ENCODE data around the gene TMEM39A. TPM values are rescaled to one million over a fixed set of nuclear protein-coding genes. Genes with fewer than 3 reads are reported as not detected.
A peak's percentile ranks its signal among the peaks of the same experiment; 100 is the strongest.

The TMEM39A gene
- polyA plus RNA-seq, 6 donors from 2014 or later, result 3.5 to 16.1 (median 10.7) TPM

DNA sequence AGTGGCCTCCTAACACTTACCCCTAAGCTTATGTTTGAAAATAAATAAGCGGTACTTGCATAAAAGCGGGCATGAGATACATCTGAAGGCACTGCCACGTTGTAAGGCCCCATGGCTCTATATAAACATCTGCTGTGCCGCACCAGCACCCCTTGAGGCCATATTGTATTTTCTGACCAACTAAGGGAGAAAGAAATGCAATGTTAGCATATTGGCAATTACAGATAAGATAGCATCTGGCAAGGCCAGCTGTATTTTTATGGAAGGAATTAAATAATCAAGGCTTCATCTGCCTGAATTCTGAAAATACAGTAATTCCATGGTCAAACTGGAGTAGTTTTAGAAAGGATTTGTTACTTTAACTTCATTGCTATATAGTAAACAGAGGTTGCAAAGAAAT is 28.7 kb downstream of the TMEM39A start:
- no peak for ATAC-seq (ENCODE audit: low read depth in 2 of 2)
- H3K27me3 Mint-ChIP-seq, result no peaks in the 10 kb centered on the region
- no peak overlapping the region for H3K4me3 Mint-ChIP-seq
- H3K27ac Mint-ChIP-seq, result peak overlapping the region in 1 of 6 donors; percentile 12
- H3K9me3 Mint-ChIP-seq, result peaks cover 3 to 21% (median 10%) of the 10 kb centered on the region in 7 donors
- no peaks in the 10 kb centered on the region for H3K4me1 Mint-ChIP-seq
- no peak for DNase-seq
- H3K36me3 Mint-ChIP-seq, result peaks cover 69 to 78% of the 10 kb centered on the region in 2 donors

GRCh38 chr3:119433613-119434325 is 29.6 kb downstream of the TMEM39A start:
- Mint-ChIP-seq H3K4me3 (no peak overlapping the region), H3K9me3 (peaks cover 6 to 30% (median 18%) of the 10 kb centered on the region in 7 donors), H3K27ac (peak overlapping the region in 1 of 6 donors; percentile 41), H3K36me3 (peaks cover 79 to 87% of the 10 kb centered on the region in 2 donors), H3K27me3 (no peaks in the 10 kb centered on the region), H3K4me1 (no peaks in the 10 kb centered on the region)
- no peak for ATAC-seq (ENCODE audit: low read depth in 2 of 2)
- DNase-seq, result no peak

- no peaks in the 10 kb centered on the region for H3K4me1 Mint-ChIP-seq
- H3K27ac Mint-ChIP-seq, result no peak overlapping the region
- ATAC-seq (ENCODE audit: low read depth in 2 of 2) (no peak), DNase-seq (no peak)
- H3K4me3 Mint-ChIP-seq, result no peak overlapping the region
- H3K27me3 Mint-ChIP-seq, result no peaks in the 10 kb centered on the region
- peaks cover 24 to 78% (median 60%) of the 10 kb centered on the region in 7 donors for H3K9me3 Mint-ChIP-seq
- H3K36me3 Mint-ChIP-seq, result peaks cover 47 to 61% of the 10 kb centered on the region in 2 donors
Measured at GRCh38 chr3:119428538-119428937, 34.9 kb downstream of the TMEM39A start.

- no peak for ATAC-seq (ENCODE audit: low read depth in 2 of 2)
- Mint-ChIP-seq H3K4me1 (no peaks in the 10 kb centered on the region), H3K9me3 (peaks cover 24 to 79% (median 62%) of the 10 kb centered on the region in 7 donors), H3K36me3 (peaks cover 41 to 59% of the 10 kb centered on the region in 2 donors), H3K27ac (no peak overlapping the region), H3K27me3 (no peaks in the 10 kb centered on the region), H3K4me3 (peak overlapping the region in 1 of 8 donors; percentile 52)
- DNase-seq, result no peak
Measured at GRCh38 chr3:119427669-119428068, 35.7 kb downstream of the TMEM39A start.

GRCh38 chr3:119420196-119420595 is 43.2 kb downstream of the TMEM39A start:
- H3K4me1 Mint-ChIP-seq, result no peaks in the 10 kb centered on the region
- DNase-seq (no peak), ATAC-seq (ENCODE audit: low read depth in 2 of 2) (no peak)
- H3K36me3 Mint-ChIP-seq, result no peaks in the 10 kb centered on the region
- H3K27me3 Mint-ChIP-seq, result no peaks in the 10 kb centered on the region
- H3K4me3 Mint-ChIP-seq, result no peak overlapping the region
- peaks cover 0 to 13% (median 6%) of the 10 kb centered on the region in 7 donors for H3K9me3 Mint-ChIP-seq
- no peak overlapping the region for H3K27ac Mint-ChIP-seq

GRCh38 chr3:119418641-119419040 is 44.8 kb downstream of the TMEM39A start:
- Mint-ChIP-seq H3K27me3 (no peaks in the 10 kb centered on the region), H3K9me3 (peaks cover 0 to 5% (median 0%) of the 10 kb centered on the region in 7 donors), H3K4me1 (no peaks in the 10 kb centered on the region), H3K36me3 (no peaks in the 10 kb centered on the region), H3K27ac (no peak overlapping the region), H3K4me3 (no peak overlapping the region)
- DNase-seq (no peak), ATAC-seq (ENCODE audit: low read depth in 2 of 2) (no peak)

DNA sequence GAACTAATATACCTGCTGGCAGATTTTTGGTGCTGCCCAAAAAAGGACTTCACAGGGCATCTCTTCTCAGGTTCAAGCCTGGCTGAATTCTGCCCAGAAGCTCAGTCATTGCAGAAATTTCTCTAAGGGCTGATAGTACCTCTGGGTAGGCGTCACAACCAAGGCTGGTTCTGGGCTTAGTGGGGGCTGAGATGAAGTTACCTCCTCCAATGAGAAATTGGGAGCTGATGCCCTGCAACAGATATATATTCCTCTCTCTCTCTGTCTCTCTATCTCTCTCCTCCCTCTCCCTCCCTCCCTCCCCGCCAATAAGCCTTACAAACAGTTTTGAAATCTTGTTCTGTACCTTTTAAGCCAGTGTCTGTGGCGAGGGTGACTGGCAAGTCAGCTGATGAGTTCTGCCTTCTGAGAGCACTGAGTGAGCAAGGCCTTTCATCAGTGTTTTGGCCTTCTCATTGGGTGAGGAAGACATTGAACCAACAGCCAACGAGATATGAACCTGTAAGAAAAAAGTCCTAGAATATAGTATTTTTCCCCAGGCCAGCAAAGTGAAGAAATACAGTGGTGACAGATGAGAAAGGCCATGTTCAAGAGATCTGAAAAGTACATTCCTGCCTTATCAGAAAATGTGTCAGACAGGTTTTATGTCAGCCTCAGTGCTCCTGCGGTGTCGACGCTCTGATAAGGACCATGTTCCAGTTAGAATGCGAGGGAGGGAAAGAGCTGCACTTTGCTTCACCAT is 45.5 kb downstream of the TMEM39A start:
- H3K27me3 Mint-ChIP-seq, result no peaks in the 10 kb centered on the region
- no peaks in the 10 kb centered on the region for H3K36me3 Mint-ChIP-seq
- DNase-seq (no peak), ATAC-seq (ENCODE audit: low read depth in 2 of 2) (no peak)
- peaks cover 0 to 2% (median 0%) of the 10 kb centered on the region in 7 donors for H3K9me3 Mint-ChIP-seq
- no peak overlapping the region for H3K27ac Mint-ChIP-seq
- no peak overlapping the region for H3K4me3 Mint-ChIP-seq
- no peaks in the 10 kb centered on the region for H3K4me1 Mint-ChIP-seq

DNA sequence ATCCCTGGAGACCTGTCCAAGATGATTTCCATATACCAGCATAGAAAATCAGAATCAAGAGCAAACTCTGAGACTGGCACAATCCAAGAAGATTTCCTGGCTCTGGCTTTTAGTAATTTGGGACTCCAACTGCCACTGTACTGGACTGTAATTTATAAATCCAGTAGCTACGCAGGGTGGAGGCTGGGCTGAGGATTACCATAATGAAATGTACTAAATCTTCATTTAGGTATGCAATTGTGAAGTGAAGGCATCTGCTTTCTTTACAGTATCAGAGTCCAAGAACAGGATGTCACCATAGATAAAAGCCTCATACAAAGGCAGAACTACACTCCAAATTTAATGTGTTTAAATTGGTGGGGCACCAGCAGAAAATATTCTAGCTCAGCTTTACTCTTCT is 46.5 kb downstream of the TMEM39A start:
- no peaks in the 10 kb centered on the region for H3K36me3 Mint-ChIP-seq
- no peaks in the 10 kb centered on the region for H3K4me1 Mint-ChIP-seq
- ATAC-seq (ENCODE audit: low read depth in 2 of 2), result no peak
- DNase-seq, result no peak
- H3K27me3 Mint-ChIP-seq, result no peaks in the 10 kb centered on the region
- H3K27ac Mint-ChIP-seq, result no peak overlapping the region
- H3K4me3 Mint-ChIP-seq, result no peak overlapping the region
- H3K9me3 Mint-ChIP-seq, result no peaks in the 10 kb centered on the region

- no peak for DNase-seq
- no peak for ATAC-seq (ENCODE audit: low read depth in 2 of 2)
- H3K4me3 Mint-ChIP-seq, result no peak overlapping the region
- peaks cover 3 to 15% of the 10 kb centered on the region in 2 donors for H3K36me3 Mint-ChIP-seq
- H3K27me3 Mint-ChIP-seq, result no peaks in the 10 kb centered on the region
- H3K27ac Mint-ChIP-seq, result no peak overlapping the region
- H3K9me3 Mint-ChIP-seq, result no peaks in the 10 kb centered on the region
- H3K4me1 Mint-ChIP-seq, result no peaks in the 10 kb centered on the region
Measured at GRCh38 chr3:119413603-119414280, 49.7 kb downstream of the TMEM39A start.

DNA sequence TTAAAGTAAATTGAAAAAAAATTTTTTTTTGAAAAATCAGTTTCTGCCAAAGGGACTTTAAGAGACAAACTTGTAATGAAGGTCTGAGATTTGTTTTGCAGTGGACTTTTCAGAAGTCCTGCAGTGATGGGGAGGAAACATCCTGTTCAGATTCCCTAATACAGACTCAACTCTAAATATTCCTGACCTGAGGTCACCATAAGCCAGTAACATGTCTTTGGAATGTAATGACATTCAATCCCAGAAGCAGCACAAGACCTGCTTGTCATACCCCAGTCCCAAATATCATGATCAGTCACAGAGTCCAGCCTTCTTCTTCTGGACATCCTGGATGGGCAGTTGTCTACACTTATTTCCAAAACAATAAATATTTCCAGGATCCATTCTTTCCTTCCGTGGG is 53.6 kb downstream of the TMEM39A start:
- H3K36me3 Mint-ChIP-seq, result peaks cover 4 to 15% of the 10 kb centered on the region in 2 donors
- H3K27me3 Mint-ChIP-seq, result no peaks in the 10 kb centered on the region
- no peak overlapping the region for H3K27ac Mint-ChIP-seq
- no peaks in the 10 kb centered on the region for H3K4me1 Mint-ChIP-seq
- DNase-seq (no peak), ATAC-seq (ENCODE audit: low read depth in 2 of 2) (no peak)
- H3K4me3 Mint-ChIP-seq, result no peak overlapping the region
- H3K9me3 Mint-ChIP-seq, result no peaks in the 10 kb centered on the region

- H3K27ac Mint-ChIP-seq, result no peak overlapping the region
Measured at GRCh38 chr3:119408243-119408950, 55.0 kb downstream of the TMEM39A start.

GRCh38 chr3:119405315-119405714 is 58.1 kb downstream of the TMEM39A start:
- ATAC-seq (ENCODE audit: low read depth in 2 of 2) (no peak), DNase-seq (no peak)
- H3K27me3 Mint-ChIP-seq, result no peaks in the 10 kb centered on the region
- peaks cover 0 to 7% (median 4%) of the 10 kb centered on the region in 3 donors for H3K4me1 Mint-ChIP-seq
- H3K9me3 Mint-ChIP-seq, result no peaks in the 10 kb centered on the region
- peaks cover 4% of the 10 kb centered on the region in 2 donors for H3K36me3 Mint-ChIP-seq
- H3K27ac Mint-ChIP-seq, result no peak overlapping the region
- no peak overlapping the region for H3K4me3 Mint-ChIP-seq

More at GRCh38 chr3:119408243-119408950, 55.0 kb downstream of the TMEM39A start:
- H3K4me3 Mint-ChIP-seq, result no peak overlapping the region
- H3K9me3 Mint-ChIP-seq, result no peaks in the 10 kb centered on the region
- ATAC-seq (ENCODE audit: low read depth in 2 of 2) (no peak), DNase-seq (no peak)
- H3K27me3 Mint-ChIP-seq, result no peaks in the 10 kb centered on the region
- peaks cover 4 to 15% of the 10 kb centered on the region in 2 donors for H3K36me3 Mint-ChIP-seq
- H3K4me1 Mint-ChIP-seq, result no peaks in the 10 kb centered on the region

DNA sequence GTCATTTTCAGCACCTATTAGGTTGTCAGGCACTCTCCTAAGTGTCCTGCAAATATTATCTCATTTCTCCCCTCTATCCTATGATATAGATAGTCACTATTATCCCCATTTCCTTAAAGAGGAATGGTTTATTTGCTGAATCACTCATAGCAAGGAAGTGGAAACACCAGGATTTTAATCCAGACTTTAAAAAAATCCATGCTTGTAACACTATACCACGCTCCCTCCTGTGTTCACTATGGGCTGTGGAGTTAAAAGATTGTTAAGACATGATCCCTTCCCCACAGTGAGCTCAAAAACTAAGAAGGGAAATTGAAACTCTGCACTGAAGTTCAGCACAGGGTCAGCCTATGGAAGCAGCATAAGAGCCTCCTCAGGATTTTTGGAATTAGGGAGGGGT is 60.2 kb downstream of the TMEM39A start:
- H3K4me3 Mint-ChIP-seq, result no peak overlapping the region
- no peaks in the 10 kb centered on the region for H3K9me3 Mint-ChIP-seq

More for the DNA sequence above, 60.2 kb downstream of the TMEM39A start:
- Mint-ChIP-seq H3K27me3 (no peaks in the 10 kb centered on the region), H3K4me1 (peaks cover 0 to 7% (median 4%) of the 10 kb centered on the region in 3 donors), H3K36me3 (no peaks in the 10 kb centered on the region), H3K27ac (no peak overlapping the region)
- ATAC-seq (ENCODE audit: low read depth in 2 of 2) (no peak), DNase-seq (no peak)

All from naive B cell (primary cell).